Measurements from ENCODE around the gene KMT5B.

KMT5B gene

DNA sequence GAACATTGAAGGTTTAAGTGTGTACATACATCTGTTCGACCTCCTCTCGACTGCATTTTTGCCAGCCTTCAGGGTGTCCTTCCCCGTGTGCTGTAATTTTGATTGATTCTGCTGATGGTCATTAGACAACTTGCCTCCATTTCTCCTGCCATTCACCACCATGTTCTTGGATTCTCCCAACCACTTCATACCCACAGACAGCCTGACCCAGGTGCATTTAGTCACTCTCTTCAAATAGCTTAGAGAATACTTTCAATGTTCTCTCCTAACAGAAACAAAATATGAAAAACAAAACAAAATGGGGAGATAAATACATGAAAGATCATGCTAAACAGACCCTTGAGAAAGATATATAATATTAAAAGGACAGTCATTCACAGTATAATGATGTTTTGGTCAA is 23.2 kb downstream of the KMT5B start:
- TF ChIP-seq, protein P1, sequence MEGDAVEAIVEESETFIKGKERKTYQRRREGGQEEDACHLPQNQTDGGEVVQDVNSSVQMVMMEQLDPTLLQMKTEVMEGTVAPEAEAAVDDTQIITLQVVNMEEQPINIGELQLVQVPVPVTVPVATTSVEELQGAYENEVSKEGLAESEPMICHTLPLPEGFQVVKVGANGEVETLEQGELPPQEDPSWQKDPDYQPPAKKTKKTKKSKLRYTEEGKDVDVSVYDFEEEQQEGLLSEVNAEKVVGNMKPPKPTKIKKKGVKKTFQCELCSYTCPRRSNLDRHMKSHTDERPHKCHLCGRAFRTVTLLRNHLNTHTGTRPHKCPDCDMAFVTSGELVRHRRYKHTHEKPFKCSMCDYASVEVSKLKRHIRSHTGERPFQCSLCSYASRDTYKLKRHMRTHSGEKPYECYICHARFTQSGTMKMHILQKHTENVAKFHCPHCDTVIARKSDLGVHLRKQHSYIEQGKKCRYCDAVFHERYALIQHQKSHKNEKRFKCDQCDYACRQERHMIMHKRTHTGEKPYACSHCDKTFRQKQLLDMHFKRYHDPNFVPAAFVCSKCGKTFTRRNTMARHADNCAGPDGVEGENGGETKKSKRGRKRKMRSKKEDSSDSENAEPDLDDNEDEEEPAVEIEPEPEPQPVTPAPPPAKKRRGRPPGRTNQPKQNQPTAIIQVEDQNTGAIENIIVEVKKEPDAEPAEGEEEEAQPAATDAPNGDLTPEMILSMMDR (IDR thresholded peaks at IDR 0.05): no peak
- peaks cover 21% of the 10 kb centered on the region for H3K36me3 ChIP-seq

DNA sequence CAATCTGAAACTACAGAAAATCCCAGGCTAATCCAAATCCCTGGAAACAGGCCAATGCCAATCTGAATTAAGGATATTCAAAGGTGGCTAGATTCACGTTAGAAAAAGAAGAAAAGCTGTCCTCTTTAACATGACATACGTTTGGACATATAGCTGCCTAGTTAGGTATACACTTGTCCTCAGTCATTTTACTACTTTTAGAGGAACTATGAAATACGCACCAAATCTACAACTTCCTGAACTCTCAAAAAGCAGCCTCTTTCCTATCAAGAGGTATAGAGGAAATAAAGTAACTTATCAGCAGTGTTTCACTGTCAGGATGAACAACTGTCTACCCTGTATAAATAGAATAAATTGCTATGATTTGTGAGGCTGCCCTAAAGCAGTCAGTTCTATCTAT is 24.0 kb downstream of the KMT5B start:
- H3K36me3 ChIP-seq: peaks cover 29% of the 10 kb centered on the region
- no peak overlapping the region for H3K4me3 ChIP-seq (ENCODE audit: low read depth in 1 of 2, low read length in 1 of 2)
- H3K27ac ChIP-seq: peak overlapping the region; percentile 20
- no peaks in the 10 kb centered on the region for H3K9me3 ChIP-seq
- peaks cover 9% of the 10 kb centered on the region in 2 experiments for H3K4me1 ChIP-seq (ENCODE audit: control insufficient read depth in 1 of 2, insufficient read depth in 1 of 2, low read depth in 1 of 2, low read length in 1 of 2)
- TF ChIP-seq, protein P1 (IDR thresholded peaks at IDR 0.05): no peak
- H3K27me3 ChIP-seq: no peaks in the 10 kb centered on the region

More for the DNA sequence above, 23.2 kb downstream of the KMT5B start:
- Histone ChIP-seq H3K9me3 (no peaks in the 10 kb centered on the region), H3K4me1 (ENCODE audit: control insufficient read depth in 1 of 2, insufficient read depth in 1 of 2, low read depth in 1 of 2, low read length in 1 of 2) (peaks cover 9% of the 10 kb centered on the region in 2 experiments), H3K4me3 (ENCODE audit: low read depth in 1 of 2, low read length in 1 of 2) (no peak overlapping the region), H3K27me3 (no peaks in the 10 kb centered on the region), H3K27ac (no peak overlapping the region)

DNA sequence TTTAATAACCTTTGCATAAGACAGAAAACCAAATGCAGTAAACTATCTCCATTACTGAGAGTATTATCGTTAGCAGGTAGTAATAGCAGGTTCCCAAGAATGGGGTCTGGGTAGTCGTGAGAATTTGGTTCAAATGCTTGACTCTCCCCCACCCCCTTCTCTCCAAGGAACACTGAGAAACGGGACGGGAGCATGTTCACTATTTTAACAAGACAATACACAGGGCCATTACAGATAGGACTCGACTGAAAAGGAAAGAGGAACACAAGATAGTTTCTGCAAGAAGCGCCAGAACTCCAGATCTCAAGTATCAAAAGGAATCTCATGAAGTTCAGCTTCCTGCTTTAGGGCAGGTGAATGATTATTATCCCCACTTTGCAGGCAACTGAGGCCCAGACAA is 27.0 kb downstream of the KMT5B start:
- Histone ChIP-seq H3K27ac (no peak overlapping the region), H3K4me1 (ENCODE audit: control insufficient read depth in 1 of 2, insufficient read depth in 1 of 2, low read depth in 1 of 2, low read length in 1 of 2) (peaks cover 9% of the 10 kb centered on the region in 2 experiments), H3K4me3 (ENCODE audit: low read depth in 1 of 2, low read length in 1 of 2) (no peak overlapping the region), H3K27me3 (no peaks in the 10 kb centered on the region), H3K36me3 (peaks cover 60% of the 10 kb centered on the region), H3K9me3 (no peaks in the 10 kb centered on the region)
- TF ChIP-seq, protein P1 (IDR thresholded peaks at IDR 0.05): no peak

DNA sequence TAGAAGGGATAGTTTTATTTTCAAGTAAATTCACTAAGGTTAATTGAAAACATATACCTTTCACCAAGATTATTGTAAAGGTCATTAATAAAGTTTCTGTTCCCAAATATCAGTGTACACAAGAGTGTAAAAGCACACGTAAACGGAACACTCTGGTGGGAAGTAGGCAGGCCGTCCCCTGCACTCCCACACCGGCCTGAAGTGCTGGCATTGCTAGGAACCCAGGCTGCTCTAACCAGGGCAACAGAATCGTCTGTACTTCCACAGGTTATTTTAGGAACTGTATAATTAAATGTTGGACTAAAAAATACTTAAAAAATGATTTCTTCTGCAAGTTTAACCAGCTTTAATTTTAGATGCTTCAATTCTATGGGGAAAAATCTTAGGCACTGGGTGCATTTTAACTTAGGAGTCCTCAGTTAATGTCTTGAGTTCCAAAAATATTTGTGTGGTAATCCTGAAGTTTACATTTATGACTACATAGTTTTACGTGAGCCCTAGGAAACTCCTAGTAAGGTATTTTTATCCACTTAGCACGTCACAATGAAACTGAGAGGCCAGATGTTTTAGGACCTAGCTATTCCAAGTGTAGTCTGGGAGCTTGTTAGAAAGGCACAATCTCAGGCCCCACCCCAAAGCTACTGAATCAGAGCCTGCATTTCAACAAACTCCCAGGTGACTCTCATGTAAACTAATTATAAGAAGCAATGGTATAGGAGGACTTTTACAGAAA is 31.2 kb downstream of the KMT5B start:
- Histone ChIP-seq H3K4me3 (ENCODE audit: low read depth in 1 of 2, low read length in 1 of 2) (no peak overlapping the region), H3K27me3 (no peaks in the 10 kb centered on the region), H3K27ac (no peak overlapping the region), H3K4me1 (ENCODE audit: control insufficient read depth in 1 of 2, insufficient read depth in 1 of 2, low read depth in 1 of 2, low read length in 1 of 2) (no peaks in the 10 kb centered on the region), H3K9me3 (no peaks in the 10 kb centered on the region), H3K36me3 (peaks cover 89% of the 10 kb centered on the region)
- TF ChIP-seq, protein P1 (IDR thresholded peaks at IDR 0.05): no peak

DNA sequence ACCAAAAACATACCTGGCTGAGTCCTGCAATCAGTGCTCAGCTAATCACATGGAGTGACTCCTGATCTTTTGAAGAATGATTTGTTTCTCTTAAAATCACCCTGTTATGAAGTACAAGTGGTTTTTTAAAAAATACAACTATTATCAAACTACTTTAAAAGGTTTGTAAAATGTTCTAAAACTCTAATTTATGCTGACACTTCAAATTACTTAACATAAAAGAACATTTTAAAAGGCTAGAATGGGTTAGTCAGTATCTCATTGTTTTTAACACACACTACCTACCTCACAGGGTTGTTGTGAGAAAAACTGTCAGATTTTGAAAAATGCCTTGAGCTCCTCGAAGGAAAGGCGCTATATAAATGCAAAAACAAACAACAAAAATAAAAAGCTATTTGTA is 33.2 kb downstream of the KMT5B start:
- Histone ChIP-seq H3K4me3 (ENCODE audit: low read depth in 1 of 2, low read length in 1 of 2) (no peak overlapping the region), H3K9me3 (no peaks in the 10 kb centered on the region), H3K36me3 (peaks cover 86% of the 10 kb centered on the region), H3K4me1 (ENCODE audit: control insufficient read depth in 1 of 2, insufficient read depth in 1 of 2, low read depth in 1 of 2, low read length in 1 of 2) (no peaks in the 10 kb centered on the region), H3K27me3 (no peaks in the 10 kb centered on the region), H3K27ac (no peak overlapping the region)
- TF ChIP-seq, protein P1 (IDR thresholded peaks at IDR 0.05): no peak

All from neutrophil (primary cell).